IMR-90 (cell line): ENCODE measurements around the gene NPAS2. TPM values are rescaled to one million over a fixed set of nuclear protein-coding genes. Genes with fewer than 3 reads are reported as not detected.
A peak's percentile ranks its signal among the peaks of the same experiment; 100 is the strongest.

ENCODE experiments used
- ATAC-seq: fragments of 200-7000 bp; cut with Tn5 transposase; 2 replicates; pipeline ENCODE4 v1.9.1; 2020; ENCODE audit warnings: low read depth, mild to moderate bottlenecking, moderate library complexity
- BruUV-seq: library from RNA; stranded (reverse); fragments of 400-500 nt; replicated peaks from 2 replicates; lab custom pipeline; 2021; lab: Mats Ljungman, UMichigan
- CTCF ChIA-PET: fragments of 300-600 bp; formaldehyde crosslinking; extraction: SDS; loops from one replicate; lab custom pipeline; 2021; ENCODE audit warnings: antibody characterized with exemption; lab: Yijun Ruan, JAX
- POLR2A ChIA-PET: fragments of 300-600 bp; sonication (Branson Sonifier 250); formaldehyde crosslinking; loops from one replicate; lab custom pipeline; 2022; ENCODE audit warnings: antibody characterized with exemption; ENCODE audit not compliant: unreplicated experiment; lab: Charles Lee
- DNase-seq: peaks from one replicate; pipeline ENCODE4 v3.0.0; 2013
- H2AFZ ChIP-seq: replicated peaks from 2 replicates; pipeline ENCODE3; 2013; ENCODE audit warnings: low read length, mild to moderate bottlenecking; ENCODE audit not compliant: poor library complexity
- H2AK5ac ChIP-seq: 2 replicates; pipeline ENCODE4 v1.6.1; 2013; ENCODE audit warnings: low read depth, low read length, inconsistent platforms
- H2AK9ac ChIP-seq: replicated peaks from 2 replicates; pipeline ENCODE3; 2013; ENCODE audit warnings: mild to moderate bottlenecking, low read depth, low read length, moderate library complexity; ENCODE audit not compliant: poor library complexity
- H2BK120ac ChIP-seq: 2 replicates; pipeline ENCODE4 v1.6.1; 2013; ENCODE audit warnings: low read depth, low read length, inconsistent platforms
- H2BK15ac ChIP-seq: 3 replicates; pipeline ENCODE4 v1.6.1; 2013; ENCODE audit warnings: low read depth, low read length, inconsistent platforms
- H2BK20ac ChIP-seq: 2 replicates; pipeline ENCODE4 v1.6.1; 2013; ENCODE audit warnings: low read depth, mild to moderate bottlenecking, inconsistent platforms, low read length, moderate library complexity
- H2BK5ac ChIP-seq: 2 replicates; pipeline ENCODE4 v1.6.1; 2013; ENCODE audit warnings: mild to moderate bottlenecking, low read depth, low read length, inconsistent platforms; ENCODE audit not compliant: poor library complexity, severe bottlenecking
- H3K14ac ChIP-seq: replicated peaks from 2 replicates; pipeline ENCODE4 v1.6.1; 2013; ENCODE audit warnings: low read depth, low read length, inconsistent platforms
- H3K18ac ChIP-seq: 2 replicates; pipeline ENCODE4 v1.6.1; 2013; ENCODE audit warnings: low read depth, low read length, control low read depth
- H3K23ac ChIP-seq: 2 replicates; pipeline ENCODE4 v1.6.1; 2013; ENCODE audit warnings: low read depth, low read length, inconsistent platforms
- H3K27ac ChIP-seq: 2 replicates; pipeline ENCODE4 v1.5.1; 2013; ENCODE audit warnings: mild to moderate bottlenecking, control low read depth, low read length; ENCODE audit not compliant: insufficient read depth
- H3K27me3 ChIP-seq: 2 replicates; pipeline ENCODE4 v1.6.1; 2013; ENCODE audit warnings: low read length; ENCODE audit not compliant: control insufficient read depth, insufficient read depth
- H3K36me3 ChIP-seq: 2 replicates; pipeline ENCODE4 v1.6.1; 2013; ENCODE audit warnings: low read length, mixed read lengths; ENCODE audit not compliant: control insufficient read depth, insufficient read depth
- H3K4ac ChIP-seq: 2 replicates; pipeline ENCODE4 v1.6.1; 2013; ENCODE audit warnings: low read depth, low read length, inconsistent platforms
- H3K4me1 ChIP-seq: 2 replicates; pipeline ENCODE4 v1.6.1; 2013; ENCODE audit warnings: low read length, mixed read lengths; ENCODE audit not compliant: control insufficient read depth, insufficient read depth
- H3K4me2 ChIP-seq: 2 replicates; pipeline ENCODE4 v1.6.1; 2013; ENCODE audit warnings: low read depth, mild to moderate bottlenecking, control low read depth, low read length, moderate library complexity
- H3K4me3 ChIP-seq: 2 replicates; pipeline ENCODE4 v1.5.1; 2013; ENCODE audit warnings: low read depth, mild to moderate bottlenecking, control low read depth, low read length, moderate library complexity; ENCODE audit not compliant: insufficient read depth
- H3K56ac ChIP-seq: 2 replicates; pipeline ENCODE4 v1.6.1; 2013; ENCODE audit warnings: low read length, inconsistent platforms; ENCODE audit not compliant: insufficient read depth; ENCODE audit errors: extremely low read depth
- H3K79me1 ChIP-seq, 2 experiments: 2 replicates each; pipeline ENCODE4 v1.6.1; 2013; ENCODE audit warnings: low read length in 2 of 2, inconsistent platforms in 1 of 2, low read depth in 1 of 2
- H3K9ac ChIP-seq: 2 replicates; pipeline ENCODE4 v1.6.1; 2013; ENCODE audit warnings: low read depth, low read length, control low read depth
- H3K9me1 ChIP-seq: 2 replicates; pipeline ENCODE4 v1.6.1; 2013; ENCODE audit warnings: low read length, inconsistent platforms; ENCODE audit not compliant: insufficient read depth
- H3K9me3 ChIP-seq: 2 replicates; pipeline ENCODE4 v1.6.1; 2013; ENCODE audit warnings: low read length; ENCODE audit not compliant: control insufficient read depth, insufficient read depth
- H4K20me1 ChIP-seq: 2 replicates; pipeline ENCODE4 v1.6.1; 2013; ENCODE audit warnings: low read length, inconsistent platforms; ENCODE audit not compliant: insufficient read depth
- H4K5ac ChIP-seq: 2 replicates; pipeline ENCODE4 v1.6.1; 2013; ENCODE audit warnings: mild to moderate bottlenecking, low read depth, low read length, control low read depth
- H4K8ac ChIP-seq, 2 experiments: 2 replicates each; pipeline ENCODE4 v1.6.1; 2013; ENCODE audit warnings: low read depth in 2 of 2, low read length in 2 of 2, control low read depth in 1 of 2, inconsistent platforms in 1 of 2
- H4K91ac ChIP-seq: 2 replicates; pipeline ENCODE4 v1.6.1; 2013; ENCODE audit warnings: low read depth, low read length, inconsistent platforms; ENCODE audit not compliant: insufficient read depth
- BHLHE40 ChIP-seq: fragments of 150-350 bp; IDR thresholded peaks from 2 replicates; pipeline ENCODE4 v1.6.1; 2016; ENCODE audit warnings: mild to moderate bottlenecking, low read depth, low read length
- CEBPB ChIP-seq: IDR thresholded peaks from 2 replicates; pipeline ENCODE4 v1.6.1; 2012; ENCODE audit warnings: low read depth, low read length, improper control_type of control experiment
- CHD1 ChIP-seq: IDR thresholded peaks from 2 replicates; pipeline ENCODE4 v1.6.1; 2012; ENCODE audit warnings: low read depth, low read length, improper control_type of control experiment
- POLR2A ChIP-seq: IDR thresholded peaks from 2 replicates; pipeline ENCODE4 v1.6.1; 2012; ENCODE audit warnings: mild to moderate bottlenecking, low read depth, low read length
- SMC3 ChIP-seq: fragments of 150-350 bp; IDR thresholded peaks from 2 replicates; pipeline ENCODE4 v1.6.1; 2016; ENCODE audit warnings: low read depth, mild to moderate bottlenecking, antibody characterized with exemption, low read length, moderate library complexity
- USF2 ChIP-seq: fragments of 150-350 bp; IDR thresholded peaks from 2 replicates; pipeline ENCODE4 v1.6.1; 2017; ENCODE audit warnings: mild to moderate bottlenecking, antibody characterized with exemption, low read length, low read depth
- WGBS, 2 experiments: methylation state at CpG; one replicate each; pipeline versions ENCODE4 v1.1.5 to v1.1.7; 2013; ENCODE audit warnings: missing lambda C conversion rate in 2 of 2; ENCODE audit not compliant: insufficient read length in 1 of 2; ENCODE audit errors: extremely low coverage in 2 of 2; 5-methylcytosine and 5-hydroxymethylcytosine counted together
- dilution Hi-C: fragments of 300-500 bp; cut with HindIII; formaldehyde crosslinking; loops from one replicate; pipeline ENCODE4 v1.14.3; 2018; ENCODE audit warnings: low sequenced_read_pairs; ENCODE audit not compliant: unreplicated experiment
- in situ Hi-C: fragments of 300-500 bp; cut with MboI; formaldehyde crosslinking; loops from 3 replicates; pipeline ENCODE4 v1.14.3; 2019; ENCODE audit warnings: low sequenced_read_pairs, inconsistent platforms, mixed read lengths
- intact Hi-C: fragments of 100-400 bp; cut with micrococcal nuclease; formaldehyde crosslinking; loops from 2 replicates; pipeline ENCODE4 v1.10.0; 2022
- polyA plus RNA-seq, 3 experiments: library from polyadenylated mRNA; depleted of rRNA; stranded (reverse); fragments of >200 nt; gene quantifications; 2 replicates each; pipeline ENCODE4 v1.2.3, GENCODE V29; 2012; ENCODE audit warnings: low replicate concordance in 1 of 3
- total RNA-seq: library from RNA; depleted of rRNA; stranded (reverse); fragments of >200 nt; gene quantifications from 2 replicates; pipeline ENCODE4 v1.2.3, GENCODE V29; 2012

The NPAS2 gene
- total and polyA plus RNA-seq, 2 of the 4 experiments (the other 2 are of a cell fraction): 5.2 to 14.8 TPM

GRCh38 chr2:101007415-101008345, 187.7 kb downstream of the NPAS2 start:
- H3K9me3 ChIP-seq: no peaks in the 10 kb centered on the region
- H3K23ac ChIP-seq: 0 out of 2 replicates have a peak overlapping the region, but pooled peaks have one; percentile 12
- peaks cover 16% of the 10 kb centered on the region for H3K9me1 ChIP-seq
- no peaks in the 10 kb centered on the region for H3K27me3 ChIP-seq
- in situ Hi-C loops: no loop called here
- ChIA-PET POLR2A (interaction anchor here (0.6 kb wide), 2 partner anchors 29 to 43 kb away, joined by 3 read pairs; no protein-coding TSS in a partner anchor), CTCF (interaction anchor here (0.6 to 1.4 kb wide), 2 partner anchors 198 to 326 kb away, joined by 4 read pairs; no protein-coding TSS in a partner anchor)
- peaks cover 74% of the 10 kb centered on the region for H4K20me1 ChIP-seq
- peak overlapping the region in 1 of 2 experiments; percentile 24; a peak in 1 of 4 replicates for H4K8ac ChIP-seq
- no peak for TF ChIP-seq BHLHE40
- TF ChIP-seq POLR2A: 0 out of 2 replicates have a peak, but pooled peaks have one; percentile 10
- no peak for TF ChIP-seq USF2
- TF ChIP-seq SMC3: no peak
- TF ChIP-seq CHD1: no peak
- no peak for TF ChIP-seq CEBPB
- H3K4me1 ChIP-seq: peaks cover 6% of the 10 kb centered on the region
- H2BK15ac ChIP-seq: no peak overlapping the region
- no peak overlapping the region for H2AFZ ChIP-seq
- intact Hi-C loops: no loop called here
- no peak overlapping the region for H3K14ac ChIP-seq
- H2BK120ac ChIP-seq: no peak overlapping the region
- BruUV-seq: no TSS peak
- peaks cover 21 to 68% of the 10 kb centered on the region in 2 experiments for H3K79me1 ChIP-seq
- no peak overlapping the region for H2AK9ac ChIP-seq
- no peak overlapping the region for H4K91ac ChIP-seq
- no peak overlapping the region for H2BK5ac ChIP-seq
- H3K4ac ChIP-seq: no peak overlapping the region
- dilution Hi-C loops: no loop called here
- no peak overlapping the region for H2AK5ac ChIP-seq
- H3K9ac ChIP-seq: no peak overlapping the region
- H3K18ac ChIP-seq: no peak overlapping the region
- H3K36me3 ChIP-seq: peaks cover 51% of the 10 kb centered on the region
- no peak overlapping the region for H4K5ac ChIP-seq
- H3K4me3 ChIP-seq: no peak overlapping the region
- no peak overlapping the region for H3K27ac ChIP-seq
- no peak for ATAC-seq
- H2BK20ac ChIP-seq: no peak overlapping the region
- WGBS, 2 experiments: no CpG with 5 or more reads among the region's 11 CpGs
- H3K4me2 ChIP-seq: no peak overlapping the region
- no peak overlapping the region for H3K56ac ChIP-seq
- DNase-seq: no peak
